CD14-positive monocyte (primary cell): ENCODE results near the gene FAM50B. TPM values are rescaled to one million over a fixed set of nuclear protein-coding genes. Genes with fewer than 3 reads are reported as not detected.

ENCODE experiments used
- DNase-seq, 3 donors: peaks; one replicate each; pipeline ENCODE4 v3.0.0-alpha.2; 2011 to 2022
- H2AFZ ChIP-seq: 2 replicates; pipeline ENCODE4 v1.6.0; 2012; ENCODE audit warnings: mild to moderate bottlenecking, low read depth, low read length, inconsistent platforms; ENCODE audit not compliant: insufficient read depth, poor library complexity, severe bottlenecking
- H3K27ac ChIP-seq, 2 donors: 1 replicate in 1 of 2; 2 replicates in 1 of 2; pipeline ENCODE4 v1.5.1; 2012 to 2013; ENCODE audit warnings: low read length in 2 of 2, control low read depth in 1 of 2, inconsistent platforms in 1 of 2, low read depth in 1 of 2, mild to moderate bottlenecking in 1 of 2
- H3K27me3 ChIP-seq, 2 donors: one replicate each; pipeline versions ENCODE4 v1.6.0 to v1.6.1; 2011 to 2013; ENCODE audit warnings: low read length in 2 of 2; ENCODE audit not compliant: control insufficient read depth in 2 of 2, insufficient read depth in 2 of 2
- H3K36me3 ChIP-seq, 2 donors: replicated peaks in 1 of 2; 1 replicate in 1 of 2; 2 replicates in 1 of 2; pipeline versions ENCODE4 v1.5.1 to v1.6.1; 2012 to 2013; ENCODE audit warnings: low read length in 2 of 2, control low read depth in 1 of 2, inconsistent platforms in 1 of 2, mild to moderate bottlenecking in 1 of 2; ENCODE audit not compliant: insufficient read depth in 2 of 2, control insufficient read depth in 1 of 2
- H3K4me1 ChIP-seq, 2 donors: 1 replicate in 1 of 2; 2 replicates in 1 of 2; pipeline versions ENCODE4 v1.5.1 to v1.6.1; 2012 to 2013; ENCODE audit warnings: low read length in 2 of 2, control low read depth in 1 of 2, inconsistent platforms in 1 of 2, mild to moderate bottlenecking in 1 of 2, moderate library complexity in 1 of 2; ENCODE audit not compliant: insufficient read depth in 2 of 2, control insufficient read depth in 1 of 2
- H3K4me2 ChIP-seq: replicated peaks from 2 replicates; pipeline ENCODE3; 2012; ENCODE audit warnings: low read length, moderate library complexity, mild to moderate bottlenecking; ENCODE audit not compliant: poor library complexity, severe bottlenecking; ENCODE audit errors: extremely low read depth
- H3K4me3 ChIP-seq, 3 experiments: fragments of 200-600 bp in 1 of 3; sonication (generic) in 1 of 3; replicated peaks in 1 of 3; 1 replicate in 2 of 3; 2 replicates in 1 of 3; pipeline ENCODE4 v1.5.1; 2011 to 2013; ENCODE audit warnings: low read length in 3 of 3, mild to moderate bottlenecking in 3 of 3, control low read depth in 2 of 3, low read depth in 2 of 3, inconsistent platforms in 1 of 3, moderate library complexity in 1 of 3
- H3K79me2 ChIP-seq: 2 replicates; pipeline ENCODE4 v1.6.0; 2012; ENCODE audit warnings: mild to moderate bottlenecking, control low read depth, inconsistent platforms, low read length, moderate library complexity; ENCODE audit not compliant: insufficient read depth
- H3K9ac ChIP-seq: 2 replicates; pipeline ENCODE4 v1.6.0; 2017; ENCODE audit warnings: low read length, mild to moderate bottlenecking; ENCODE audit not compliant: insufficient read depth, poor library complexity, severe bottlenecking
- H3K9me3 ChIP-seq, 2 donors: replicated peaks in 1 of 2; 1 replicate in 1 of 2; 2 replicates in 1 of 2; pipeline versions ENCODE4 v1.5.1 to v1.6.1; 2012 to 2013; ENCODE audit warnings: low read length in 2 of 2, control low read depth in 1 of 2; ENCODE audit not compliant: control insufficient read depth in 1 of 2, insufficient read depth in 1 of 2
- H4K20me1 ChIP-seq: 2 replicates; pipeline ENCODE4 v1.6.0; 2012; ENCODE audit warnings: mild to moderate bottlenecking, low read length, control low read depth, moderate library complexity; ENCODE audit not compliant: insufficient read depth
- H3K27ac Mint-ChIP-seq, 7 donors: one replicate each; pipeline ENCODE4 v1.8.0; 2020; ENCODE audit warnings: mild to moderate bottlenecking in 7 of 7, mixed read lengths in 7 of 7, moderate library complexity in 6 of 7, inconsistent platforms in 2 of 7
- H3K27me3 Mint-ChIP-seq, 3 donors: one replicate each; pipeline ENCODE4 v1.8.0; 2021 to 2022; ENCODE audit warnings: low read depth in 3 of 3, mild to moderate bottlenecking in 3 of 3, mixed read lengths in 3 of 3, moderate library complexity in 3 of 3, inconsistent platforms in 1 of 3
- H3K36me3 Mint-ChIP-seq, 2 donors: one replicate each; pipeline ENCODE4 v1.8.0; 2020; ENCODE audit warnings: mixed read lengths in 2 of 2, inconsistent platforms in 1 of 2, mild to moderate bottlenecking in 1 of 2
- H3K4me1 Mint-ChIP-seq: one replicate; pipeline ENCODE4 v1.8.0; 2020; ENCODE audit warnings: mild to moderate bottlenecking, mixed read lengths
- H3K4me3 Mint-ChIP-seq, 2 donors: one replicate each; pipeline ENCODE4 v1.8.0; 2020; ENCODE audit warnings: mild to moderate bottlenecking in 2 of 2, mixed read lengths in 2 of 2, moderate library complexity in 1 of 2
- H3K9me3 Mint-ChIP-seq, 7 donors: one replicate each; pipeline ENCODE4 v1.8.0; 2020 to 2022; ENCODE audit warnings: mixed read lengths in 7 of 7, mild to moderate bottlenecking in 6 of 7, moderate library complexity in 6 of 7, inconsistent platforms in 2 of 7
- CTCF ChIP-seq: fragments of 200-600 bp; IDR thresholded peaks from one replicate; pipeline ENCODE4 v1.8.0; 2022; ENCODE audit warnings: antibody characterized with exemption, mild to moderate bottlenecking
- WGBS: methylation state at CpG from one replicate; pipeline ENCODE4 v1.1.5; 2013; ENCODE audit warnings: missing lambda C conversion rate; ENCODE audit not compliant: insufficient coverage; 5-methylcytosine and 5-hydroxymethylcytosine counted together
- intact Hi-C, 2 donors: fragments of 100-400 bp; cut with micrococcal nuclease; formaldehyde crosslinking; loops; one replicate each; pipeline versions ENCODE4 v1.15.0 to v1.15.1; 2023
- polyA plus RNA-seq, 3 donors: library from polyadenylated mRNA; depleted of rRNA in 1 of 3; unstranded in 2 of 3; stranded (reverse) in 1 of 3; fragments of 300-500 nt in 2 of 3; fragments of >200 nt in 1 of 3; fragmentation: Illumina TruSeq in 2 of 3; gene quantifications; 1 replicate in 2 of 3; 2 replicates in 1 of 3; pipeline ENCODE4 v1.2.3, GENCODE V29; 2012 to 2021

FAM50B gene
- polyA plus RNA-seq, 3 donors = 1.8 to 3.3 (median 3.0) TPM

- Mint-ChIP-seq H3K27ac (no peak overlapping the region), H3K4me3 (no peak overlapping the region), H3K9me3 (no peaks in the 10 kb centered on the region), H3K4me1 (peaks cover 11% of the 10 kb centered on the region), H3K36me3 (no peaks in the 10 kb centered on the region), H3K27me3 (peaks cover 3 to 4% (median 3%) of the 10 kb centered on the region in 3 donors)
- Histone ChIP-seq H2AFZ (no peak overlapping the region), H3K79me2 (no peaks in the 10 kb centered on the region), H3K4me1 (peaks cover 5 to 11% of the 10 kb centered on the region in 2 donors), H4K20me1 (no peaks in the 10 kb centered on the region), H3K9ac (no peak overlapping the region), H3K4me2 (no peak overlapping the region), H3K27me3 (no peaks in the 10 kb centered on the region), H3K27ac (no peak overlapping the region), H3K4me3 (no peak overlapping the region), H3K36me3 (no peaks in the 10 kb centered on the region), H3K9me3 (no peaks in the 10 kb centered on the region)
- intact Hi-C loops = no loop called here
- no CpG with 5 or more reads among the region's 3 CpGs for WGBS
- no peak for DNase-seq
- TF ChIP-seq CTCF = no peak
Measured at GRCh38 chr6:3836566-3836965, 12.6 kb upstream of the FAM50B start.

- Mint-ChIP-seq H3K27ac (no peak overlapping the region), H3K4me1 (peaks cover 11% of the 10 kb centered on the region), H3K36me3 (no peaks in the 10 kb centered on the region), H3K9me3 (no peaks in the 10 kb centered on the region), H3K27me3 (peaks cover 0 to 4% (median 1%) of the 10 kb centered on the region in 3 donors), H3K4me3 (no peak overlapping the region)
- Histone ChIP-seq H3K4me1 (peaks cover 5 to 11% of the 10 kb centered on the region in 2 donors), H3K27ac (no peak overlapping the region), H3K9ac (no peak overlapping the region), H3K9me3 (no peaks in the 10 kb centered on the region), H2AFZ (no peak overlapping the region), H3K79me2 (no peaks in the 10 kb centered on the region), H4K20me1 (no peaks in the 10 kb centered on the region), H3K36me3 (no peaks in the 10 kb centered on the region), H3K4me3 (no peak overlapping the region), H3K4me2 (no peak overlapping the region), H3K27me3 (no peaks in the 10 kb centered on the region)
- no CpG with 5 or more reads among the region's 1 CpG for WGBS
- no peak for DNase-seq
- intact Hi-C loops = no loop called here
- no peak for TF ChIP-seq CTCF
Measured at GRCh38 chr6:3837781-3838180, 11.4 kb upstream of the FAM50B start.
